Measurements from ENCODE around the gene CDV3. TPM values are rescaled to one million over a fixed set of nuclear protein-coding genes. Genes with fewer than 3 reads are reported as not detected.
A peak's percentile ranks its signal among the peaks of the same experiment; 100 is the strongest.

The CDV3 gene
- total and polyA plus RNA-seq, 9 of the 15 experiments (the other 6 are each of a cell fraction or from before 2014, with no cell fraction given): 72.3 to 273 (median 116) TPM

GRCh38 chr3:133573054-133573628 is 345 bp upstream of the CDV3 start (continued):
- TF ChIP-seq CTCF (IDR thresholded peaks at IDR 0.05 in 2 of 3, conservative IDR thresholded peaks at IDR 0.05 in 1 of 3; ENCODE audit: insufficient read depth in 2 of 3, low read depth in 1 of 3, low read length in 3 of 3): peak in 2 of 3 experiments; percentile 3 to 19; a peak in 3 of 6 replicates
- TF ChIP-seq KLF13 (tag; IDR thresholded peaks at IDR 0.05; ENCODE audit: borderline replicate concordance, low read depth): no peak
- TF ChIP-seq ARID3A (IDR thresholded peaks at IDR 0.05; ENCODE audit: borderline replicate concordance, low read depth, low read length): no peak
- no peak for TF ChIP-seq PBX2 (CRISPR knock-in tag; IDR thresholded peaks at IDR 0.05; ENCODE audit: low read depth)
- TF ChIP-seq PBX2 (tag; conservative IDR thresholded peaks at IDR 0.05; ENCODE audit: low read depth): peak; percentile 66
- peak; percentile 8; the same call in 1 of the 2 replicates for TF ChIP-seq RAD51 (IDR thresholded peaks at IDR 0.05; ENCODE audit: borderline replicate concordance, low read depth)
- TF ChIP-seq BCL6 (CRISPR knock-in tag; IDR thresholded peaks at IDR 0.05): no peak
- no peak for TF ChIP-seq GMEB1 (CRISPR knock-in tag; IDR thresholded peaks at IDR 0.05)
- TF ChIP-seq RBFOX2 (IDR thresholded peaks at IDR 0.05; ENCODE audit: low read depth, low read length): 0 out of 2 replicates have a peak, but pooled peaks have one; percentile 12
- peak; percentile 37; the same call in 1 of the 2 replicates for TF ChIP-seq JUND (IDR thresholded peaks at IDR 0.05; ENCODE audit: borderline replicate concordance, low read depth, low read length)
- 0 out of 3 replicates have a peak, but pooled peaks have one; percentile 31 for TF ChIP-seq JUND (tag; IDR thresholded peaks at IDR 0.05; ENCODE audit: borderline replicate concordance, low read depth, low read length)
- TF ChIP-seq GTF2A2 (tag; IDR thresholded peaks at IDR 0.05): no peak
- no peak for TF ChIP-seq EP300 (IDR thresholded peaks at IDR 0.05; ENCODE audit: low read length)
- no peak for TF ChIP-seq BRD9 (IDR thresholded peaks at IDR 0.05; ENCODE audit: low read depth, partially characterized antibody)
- TF ChIP-seq CBX3 (IDR thresholded peaks at IDR 0.05; ENCODE audit: borderline replicate concordance in 1 of 2, low read length in 2 of 2): peak in 1 of 2 experiments; percentile 72; a peak in 1 of 3 replicates
- TF ChIP-seq ZC3H8 (IDR thresholded peaks at IDR 0.05): no peak
